ENCODE measurements around the gene PDIA2.

The PDIA2 gene

GRCh38 chr16:283033-283805 lies at the start of gene PDIA2:
Gene PDIA2, plus strand, starts transcription at chr16:283164. Its CDS starts 6 bp downstream, at chr16:283170.
- no peak within 1 kb of the TSS for H3K9ac ChIP-seq
- peaks cover 15% of the 10 kb centered on the region; the same call in 1 of the 2 replicates for H3K27me3 ChIP-seq (ENCODE audit: insufficient read depth, low read depth)
- TF ChIP-seq CTCF (conservative IDR thresholded peaks at IDR 0.05; ENCODE audit: low read depth, low read length) = no peak

GRCh38 chr16:234468-235305 lies 48.3 kb upstream of the PDIA2 start, which contains the start of gene FAM234A:
Gene FAM234A, plus strand, starts transcription at chr16:234821. Its CDS starts 19,593 bp downstream, at chr16:254414.
- H4K20me1 ChIP-seq (ENCODE audit: insufficient read depth) = no peaks in the 10 kb centered on the region
- H3K4me3 ChIP-seq (IDR thresholded peaks at IDR 0.05; ENCODE audit: insufficient read depth, low read depth, low read length) = no peak within 1 kb of the TSS
- H3K36me3 ChIP-seq (ENCODE audit: insufficient read depth) = no peaks in the 10 kb centered on the region
- peak within 1 kb of the TSS; percentile 88 for H2AFZ ChIP-seq (ENCODE audit: low read depth)
- H3K4me2 ChIP-seq = peak within 1 kb of the TSS; percentile 81
- no peaks in the 10 kb centered on the region for H3K27me3 ChIP-seq (ENCODE audit: insufficient read depth, low read depth)
- H3K4me1 ChIP-seq (ENCODE audit: low read depth, poor library complexity, severe bottlenecking) = peaks cover 24% of the 10 kb centered on the region
- peak within 1 kb of the TSS; percentile 79 for H3K27ac ChIP-seq
- no peaks in the 10 kb centered on the region for H3K79me2 ChIP-seq (ENCODE audit: insufficient read depth, low read depth)
- peak; percentile 48; the same call in 1 of the 2 replicates for TF ChIP-seq CTCF (conservative IDR thresholded peaks at IDR 0.05; ENCODE audit: low read depth, low read length)
- H3K9ac ChIP-seq = peak within 1 kb of the TSS; percentile 68; the same call in 1 of the 2 replicates

More at GRCh38 chr16:283033-283805, at the start of gene PDIA2:
- peaks cover 4% of the 10 kb centered on the region for H3K4me1 ChIP-seq (ENCODE audit: low read depth, poor library complexity, severe bottlenecking)
- no peak within 1 kb of the TSS for H2AFZ ChIP-seq (ENCODE audit: low read depth)
- no peak within 1 kb of the TSS for H3K4me2 ChIP-seq
- no peaks in the 10 kb centered on the region for H4K20me1 ChIP-seq (ENCODE audit: insufficient read depth)
- no peak within 1 kb of the TSS for H3K4me3 ChIP-seq (IDR thresholded peaks at IDR 0.05; ENCODE audit: insufficient read depth, low read depth, low read length)
- no peaks in the 10 kb centered on the region for H3K79me2 ChIP-seq (ENCODE audit: insufficient read depth, low read depth)
- H3K36me3 ChIP-seq (ENCODE audit: insufficient read depth) = no peaks in the 10 kb centered on the region; the same call in 1 of the 2 replicates
- H3K27ac ChIP-seq = no peak within 1 kb of the TSS

- Histone ChIP-seq H3K27ac (no peak overlapping the region), H3K27me3 (ENCODE audit: insufficient read depth, low read depth) (no peaks in the 10 kb centered on the region), H3K4me1 (ENCODE audit: low read depth, poor library complexity, severe bottlenecking) (peaks cover 27% of the 10 kb centered on the region), H3K9ac (no peak overlapping the region), H3K36me3 (ENCODE audit: insufficient read depth) (no peaks in the 10 kb centered on the region), H4K20me1 (ENCODE audit: insufficient read depth) (no peaks in the 10 kb centered on the region), H3K4me2 (no peak overlapping the region; the same call in 1 of the 2 replicates), H2AFZ (ENCODE audit: low read depth) (no peak overlapping the region), H3K79me2 (ENCODE audit: insufficient read depth, low read depth) (no peaks in the 10 kb centered on the region), H3K4me3 (IDR thresholded peaks at IDR 0.05; ENCODE audit: insufficient read depth, low read depth, low read length) (no peak overlapping the region)
- TF ChIP-seq CTCF (conservative IDR thresholded peaks at IDR 0.05; ENCODE audit: low read depth, low read length) = no peak
Observed at GRCh38 chr16:239948-240277, 43.1 kb upstream of the PDIA2 start.

GRCh38 chr16:240559-240958 lies 42.4 kb upstream of the PDIA2 start:
- no peaks in the 10 kb centered on the region for H3K79me2 ChIP-seq (ENCODE audit: insufficient read depth, low read depth)

More at GRCh38 chr16:240559-240958, 42.4 kb upstream of the PDIA2 start:
- H3K4me1 ChIP-seq (ENCODE audit: low read depth, poor library complexity, severe bottlenecking) = peaks cover 25% of the 10 kb centered on the region
- no peak overlapping the region for H2AFZ ChIP-seq (ENCODE audit: low read depth)
- H3K9ac ChIP-seq = no peak overlapping the region
- no peaks in the 10 kb centered on the region for H3K36me3 ChIP-seq (ENCODE audit: insufficient read depth)
- H3K27me3 ChIP-seq (ENCODE audit: insufficient read depth, low read depth) = no peaks in the 10 kb centered on the region
- no peak for TF ChIP-seq CTCF (conservative IDR thresholded peaks at IDR 0.05; ENCODE audit: low read depth, low read length)
- no peak overlapping the region for H3K27ac ChIP-seq
- H3K4me3 ChIP-seq (IDR thresholded peaks at IDR 0.05; ENCODE audit: insufficient read depth, low read depth, low read length) = no peak overlapping the region
- H4K20me1 ChIP-seq (ENCODE audit: insufficient read depth) = no peaks in the 10 kb centered on the region
- no peak overlapping the region; the same call in 1 of the 2 replicates for H3K4me2 ChIP-seq

Data from KMS-11 (cell line).